ENCODE data around the gene GSTP1.
"Not testable (repeated sequence)": the region's sequence is repeated elsewhere in the genome, so short reads cannot be mapped to it uniquely, and the experiment has no call there.

DNA sequence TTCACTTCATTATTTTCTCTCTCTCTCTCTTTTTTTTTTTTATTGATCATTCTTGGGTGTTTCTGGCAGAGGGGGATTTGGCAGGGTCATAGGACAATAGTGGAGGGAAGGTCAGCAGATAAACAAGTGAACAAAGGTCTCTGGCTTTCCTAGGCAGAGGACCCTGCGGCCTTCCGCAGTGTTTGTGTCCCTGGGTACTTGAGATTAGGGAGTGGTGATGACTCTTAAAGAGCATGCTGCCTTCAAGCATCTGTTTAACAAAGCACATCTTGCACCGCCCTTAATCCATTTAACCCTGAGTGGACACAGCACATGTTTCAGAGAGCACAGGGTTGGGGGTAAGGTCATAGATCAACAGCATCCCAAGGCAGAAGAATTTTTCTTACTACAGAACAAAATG lies 13.8 kb downstream of the GSTP1 start:
- TF ChIP-seq, protein P1, sequence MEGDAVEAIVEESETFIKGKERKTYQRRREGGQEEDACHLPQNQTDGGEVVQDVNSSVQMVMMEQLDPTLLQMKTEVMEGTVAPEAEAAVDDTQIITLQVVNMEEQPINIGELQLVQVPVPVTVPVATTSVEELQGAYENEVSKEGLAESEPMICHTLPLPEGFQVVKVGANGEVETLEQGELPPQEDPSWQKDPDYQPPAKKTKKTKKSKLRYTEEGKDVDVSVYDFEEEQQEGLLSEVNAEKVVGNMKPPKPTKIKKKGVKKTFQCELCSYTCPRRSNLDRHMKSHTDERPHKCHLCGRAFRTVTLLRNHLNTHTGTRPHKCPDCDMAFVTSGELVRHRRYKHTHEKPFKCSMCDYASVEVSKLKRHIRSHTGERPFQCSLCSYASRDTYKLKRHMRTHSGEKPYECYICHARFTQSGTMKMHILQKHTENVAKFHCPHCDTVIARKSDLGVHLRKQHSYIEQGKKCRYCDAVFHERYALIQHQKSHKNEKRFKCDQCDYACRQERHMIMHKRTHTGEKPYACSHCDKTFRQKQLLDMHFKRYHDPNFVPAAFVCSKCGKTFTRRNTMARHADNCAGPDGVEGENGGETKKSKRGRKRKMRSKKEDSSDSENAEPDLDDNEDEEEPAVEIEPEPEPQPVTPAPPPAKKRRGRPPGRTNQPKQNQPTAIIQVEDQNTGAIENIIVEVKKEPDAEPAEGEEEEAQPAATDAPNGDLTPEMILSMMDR (IDR thresholded peaks at IDR 0.05) = not testable (repeated sequence)
- not testable (repeated sequence) for TF ChIP-seq POLR2A (IDR thresholded peaks at IDR 0.05)
